Suprapubic skin (tissue), 4 donors: ENCODE measurements around the gene PML. TPM values are rescaled to one million over a fixed set of nuclear protein-coding genes. Genes with fewer than 3 reads are reported as not detected.
A peak's percentile ranks its signal among the peaks of the same experiment; 100 is the strongest.

ENCODE experiments used
- DNase-seq, 2 donors: peaks; one replicate each; pipeline ENCODE4 v3.0.0-alpha.2; 2019; ENCODE audit warnings: low spot score in 2 of 2
- H3K27ac ChIP-seq: fragments of 200-600 bp; sonication (generic); one replicate; pipeline ENCODE4 v1.5.1; 2019
- H3K27me3 ChIP-seq: fragments of 200-600 bp; sonication (generic); one replicate; pipeline ENCODE4 v1.5.1; 2019
- H3K36me3 ChIP-seq: fragments of 200-600 bp; sonication (generic); one replicate; pipeline ENCODE4 v1.5.1; 2019
- H3K4me1 ChIP-seq: fragments of 200-600 bp; sonication (generic); one replicate; pipeline ENCODE4 v1.5.1; 2019
- H3K4me3 ChIP-seq: fragments of 200-600 bp; sonication (generic); one replicate; pipeline ENCODE4 v1.5.1; 2019; ENCODE audit warnings: mild to moderate bottlenecking
- H3K9me3 ChIP-seq: fragments of 200-600 bp; sonication (generic); one replicate; pipeline ENCODE4 v1.5.1; 2019
- CTCF ChIP-seq, 2 donors: fragments of 200-600 bp in 1 of 2; fragments of 450-650 bp in 1 of 2; sonication (generic) in 1 of 2; IDR thresholded peaks; one replicate each; pipeline ENCODE4 v1.5.1; 2016 to 2019; ENCODE audit warnings: antibody characterized with exemption in 2 of 2, mild to moderate bottlenecking in 1 of 2, moderate library complexity in 1 of 2
- EP300 ChIP-seq: sonication (generic); formaldehyde crosslinking; IDR thresholded peaks from one replicate; pipeline ENCODE4 v1.6.1; 2017; ENCODE audit warnings: antibody characterized with exemption
- POLR2A ChIP-seq, 2 donors: fragments of 450-650 bp; IDR thresholded peaks; one replicate each; pipeline ENCODE4 v1.6.1; 2017; ENCODE audit warnings: antibody characterized with exemption in 2 of 2, mild to moderate bottlenecking in 2 of 2, moderate library complexity in 2 of 2
- POLR2AphosphoS5 ChIP-seq, 3 donors: sonication (generic); formaldehyde crosslinking; IDR thresholded peaks; one replicate each; pipeline ENCODE4 v1.6.1; 2017; ENCODE audit warnings: antibody characterized with exemption in 3 of 3
- WGBS: methylation state at CpG from one replicate; pipeline ENCODE4 v1.1.5; 2018; 5-methylcytosine and 5-hydroxymethylcytosine counted together
- total RNA-seq, 4 donors: library from RNA; depleted of rRNA; stranded (reverse); fragments of >200 nt; gene quantifications; one replicate each; pipeline ENCODE4 v1.1.0, GENCODE V29; 2016

Gene PML
- total RNA-seq, 4 donors from 2014 or later: 59.2 to 111 (median 82.5) TPM

GRCh38 chr15:74042603-74043424 lies 48.3 kb downstream of the PML start:
- H3K9me3 ChIP-seq: no peaks in the 10 kb centered on the region
- peaks cover 30% of the 10 kb centered on the region for H3K36me3 ChIP-seq
- WGBS: 86% methylated on average over 8 of the region's 11 CpGs
- H3K27ac ChIP-seq: no peak overlapping the region
- peaks cover 47% of the 10 kb centered on the region for H3K4me1 ChIP-seq
- no peak for TF ChIP-seq CTCF (IDR thresholded peaks at IDR 0.05)
- no peak for TF ChIP-seq POLR2AphosphoS5 (IDR thresholded peaks at IDR 0.05)
- TF ChIP-seq POLR2A (IDR thresholded peaks at IDR 0.05): no peak
- no peak for TF ChIP-seq EP300
- no peaks in the 10 kb centered on the region for H3K27me3 ChIP-seq
- H3K4me3 ChIP-seq: no peak overlapping the region
- peak in 1 of 2 donors; percentile 38 for DNase-seq

- peaks cover 27% of the 10 kb centered on the region for H3K36me3 ChIP-seq
- H3K27me3 ChIP-seq: no peaks in the 10 kb centered on the region
- H3K9me3 ChIP-seq: no peaks in the 10 kb centered on the region
- H3K4me3 ChIP-seq: no peak overlapping the region
- peak overlapping the region; percentile 27 for H3K27ac ChIP-seq
- TF ChIP-seq POLR2AphosphoS5 (IDR thresholded peaks at IDR 0.05) (no peak), CTCF (IDR thresholded peaks at IDR 0.05) (no peak), EP300 (no peak), POLR2A (IDR thresholded peaks at IDR 0.05) (no peak)
- DNase-seq: peak in 1 of 2 donors; percentile 56
- H3K4me1 ChIP-seq: peaks cover 53% of the 10 kb centered on the region
- WGBS: 83% methylated on average over 2 of the region's 7 CpGs
Observed at GRCh38 chr15:74043425-74044266, 49.1 kb downstream of the PML start.

GRCh38 chr15:74044267-74045110 lies 50.0 kb downstream of the PML start:
- H3K27me3 ChIP-seq: no peaks in the 10 kb centered on the region
- peak overlapping the region; percentile 27 for H3K27ac ChIP-seq
- no peaks in the 10 kb centered on the region for H3K9me3 ChIP-seq
- peak in 1 of 2 donors; percentile 63 for DNase-seq
- 82% methylated on average over 10 of the region's 31 CpGs for WGBS
- TF ChIP-seq CTCF (IDR thresholded peaks at IDR 0.05) (no peak), POLR2AphosphoS5 (IDR thresholded peaks at IDR 0.05) (no peak), POLR2A (IDR thresholded peaks at IDR 0.05) (no peak), EP300 (no peak)
- H3K4me3 ChIP-seq: no peak overlapping the region
- H3K4me1 ChIP-seq: peaks cover 47% of the 10 kb centered on the region
- H3K36me3 ChIP-seq: peaks cover 27% of the 10 kb centered on the region

DNA sequence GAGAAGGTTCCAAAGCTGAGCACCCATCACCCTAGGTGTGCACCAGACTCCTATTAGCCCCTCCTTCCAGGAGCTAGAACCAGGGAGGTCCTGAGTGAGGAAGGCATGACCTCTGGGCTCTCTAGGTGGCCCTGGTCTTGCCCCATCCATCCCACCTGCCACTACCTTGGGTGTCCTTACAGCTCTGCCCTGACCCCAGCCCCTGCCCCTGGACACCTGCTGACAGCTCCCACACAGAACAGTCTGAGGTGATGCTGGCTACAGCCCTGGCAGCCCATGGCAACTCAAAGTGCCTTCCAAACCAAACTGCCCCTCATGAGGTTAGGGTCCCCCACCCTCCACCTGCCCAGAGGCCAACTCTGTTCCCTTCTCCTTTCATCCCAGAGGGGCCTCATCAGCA lies 50.7 kb downstream of the PML start:
- peaks cover 47% of the 10 kb centered on the region for H3K4me1 ChIP-seq
- H3K36me3 ChIP-seq: peaks cover 27% of the 10 kb centered on the region
- no peaks in the 10 kb centered on the region for H3K27me3 ChIP-seq
- no peaks in the 10 kb centered on the region for H3K9me3 ChIP-seq
- no peak for TF ChIP-seq EP300
- TF ChIP-seq CTCF (IDR thresholded peaks at IDR 0.05): no peak
- no peak for TF ChIP-seq POLR2AphosphoS5 (IDR thresholded peaks at IDR 0.05)
- no peak for TF ChIP-seq POLR2A (IDR thresholded peaks at IDR 0.05)
- H3K4me3 ChIP-seq: no peak overlapping the region
- DNase-seq: peak in 1 of 2 donors; percentile 49
- H3K27ac ChIP-seq: no peak overlapping the region
